ENCODE measurements around the gene GPR45. TPM values are rescaled to one million over a fixed set of nuclear protein-coding genes. Genes with fewer than 3 reads are reported as not detected.

GPR45 gene
- total and polyA plus RNA-seq, 2 donors (not counting 3 experiments of a cell fraction or from before 2014, with no cell fraction given) = not detected

DNA sequence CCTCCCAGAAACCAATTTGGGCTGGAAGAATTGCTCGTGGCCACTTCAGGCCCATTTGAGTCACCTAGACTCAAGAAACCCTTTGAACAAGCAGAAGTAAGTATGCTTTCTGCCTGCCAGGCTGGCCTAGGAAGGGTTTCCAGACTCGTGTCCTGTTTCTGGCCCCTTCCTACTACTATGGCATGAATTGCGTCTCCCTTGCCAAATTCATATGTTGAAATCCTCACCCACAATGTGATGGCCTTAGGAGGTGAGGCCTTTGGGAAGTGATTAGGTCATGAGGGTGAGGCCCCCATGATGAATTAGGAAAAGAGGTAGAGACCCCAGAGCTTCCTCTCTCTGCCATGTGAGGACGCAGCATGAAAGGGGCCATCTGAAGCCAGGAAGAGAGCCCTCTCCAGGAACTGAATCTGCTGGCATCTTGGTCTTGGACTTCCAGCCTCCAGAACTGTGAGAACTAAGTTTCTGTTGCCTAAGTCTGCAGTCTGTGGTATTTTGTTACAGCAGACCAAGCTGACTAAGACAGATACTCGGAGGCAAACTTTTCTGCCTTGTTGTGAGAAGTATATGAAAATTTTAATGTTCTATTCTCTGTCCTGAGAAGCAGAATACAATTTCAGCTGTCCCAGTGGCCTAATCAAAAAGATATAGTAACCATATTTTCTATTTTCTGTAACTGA is 13.1 kb downstream of the GPR45 start:
- no peak for DNase-seq (ENCODE audit: low read depth, low spot score)
- Histone ChIP-seq H3K4me3 (replicated peaks in 1 of 3; ENCODE audit: insufficient read depth in 1 of 3, low read depth in 1 of 3, low read length in 3 of 3) (no peak overlapping the region), H4K20me1 (replicated peaks; ENCODE audit: control insufficient read depth, extremely low read depth, insufficient read depth, low read length) (no peaks in the 10 kb centered on the region), H3K4me2 (ENCODE audit: insufficient read depth, low read length) (no peak overlapping the region), H3K4me1 (ENCODE audit: control insufficient read depth, extremely low read depth, insufficient read depth, low read length) (no peaks in the 10 kb centered on the region), H3K27me3 (ENCODE audit: control insufficient read depth in 2 of 2, insufficient read depth in 2 of 2, low read length in 2 of 2) (no peaks in the 10 kb centered on the region), H3K36me3 (ENCODE audit: control insufficient read depth in 2 of 2, extremely low read depth in 1 of 2, insufficient read depth in 2 of 2, low read length in 2 of 2) (no peaks in the 10 kb centered on the region), H2AFZ (ENCODE audit: low read depth, low read length) (no peak overlapping the region), H3K27ac (ENCODE audit: insufficient read depth, low read depth, low read length) (no peak overlapping the region), H3K9me1 (replicated peaks; ENCODE audit: control insufficient read depth, extremely low read depth, insufficient read depth, low read length) (no peaks in the 10 kb centered on the region), H3K9me3 (replicated peaks; ENCODE audit: control insufficient read depth, insufficient read depth, low read length) (no peaks in the 10 kb centered on the region), H3K79me2 (ENCODE audit: control insufficient read depth, insufficient read depth, low read length) (no peaks in the 10 kb centered on the region), H3K9ac (replicated peaks; ENCODE audit: extremely low read depth, insufficient read depth, low read length) (no peak overlapping the region)
- POLR2A ChIA-PET = interaction anchor here (0.7 kb wide), 1 partner anchor 74 kb away, joined by 3 read pairs; no protein-coding TSS in a partner anchor
- CTCF ChIA-PET = interaction anchor here (1.0 kb wide), 1 partner anchor 28 kb away, joined by 3 read pairs; no protein-coding TSS in a partner anchor
- TF ChIP-seq POLR2AphosphoS5 (IDR thresholded peaks at IDR 0.05; ENCODE audit: insufficient read depth, low read depth, low read length) = no peak
- FAIRE-seq = no peak
- no TSS peak for BruUV-seq (replicated peaks)
- dilution Hi-C loops (cut with MboI; ENCODE audit: extremely low pct_ligation_motif_present, low sequenced_read_pairs) = no loop called here
- intact Hi-C loops (cut with micrococcal nuclease) = no loop called here

DNA sequence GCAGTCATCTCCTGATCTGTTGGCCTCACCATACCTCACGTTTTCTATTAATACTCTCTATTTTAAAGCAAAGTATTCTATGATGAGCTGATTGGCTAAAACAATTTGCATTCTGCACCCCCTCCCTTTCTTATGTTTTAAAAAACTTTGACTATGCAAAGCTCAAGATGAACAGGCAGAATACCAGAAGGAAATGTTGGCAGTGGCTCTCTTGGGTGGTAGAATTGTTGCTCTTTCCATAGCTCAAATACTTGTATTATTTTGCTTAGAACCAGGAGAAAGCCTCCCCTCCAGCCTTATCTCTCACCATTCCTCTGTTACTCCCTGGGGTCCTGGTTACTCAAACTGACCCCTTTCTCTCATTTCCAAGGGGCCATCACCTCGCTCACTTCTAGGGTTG is 14.4 kb downstream of the GPR45 start:
- BruUV-seq (replicated peaks) = no TSS peak
- Histone ChIP-seq H3K9me3 (replicated peaks; ENCODE audit: control insufficient read depth, insufficient read depth, low read length) (no peaks in the 10 kb centered on the region), H3K4me3 (replicated peaks in 1 of 3; ENCODE audit: insufficient read depth in 1 of 3, low read depth in 1 of 3, low read length in 3 of 3) (no peak overlapping the region), H3K27me3 (ENCODE audit: control insufficient read depth in 2 of 2, insufficient read depth in 2 of 2, low read length in 2 of 2) (no peaks in the 10 kb centered on the region), H3K36me3 (ENCODE audit: control insufficient read depth in 2 of 2, extremely low read depth in 1 of 2, insufficient read depth in 2 of 2, low read length in 2 of 2) (no peaks in the 10 kb centered on the region), H3K27ac (ENCODE audit: insufficient read depth, low read depth, low read length) (no peak overlapping the region), H3K4me1 (ENCODE audit: control insufficient read depth, extremely low read depth, insufficient read depth, low read length) (no peaks in the 10 kb centered on the region), H3K9me1 (replicated peaks; ENCODE audit: control insufficient read depth, extremely low read depth, insufficient read depth, low read length) (no peaks in the 10 kb centered on the region), H3K79me2 (ENCODE audit: control insufficient read depth, insufficient read depth, low read length) (no peaks in the 10 kb centered on the region), H2AFZ (ENCODE audit: low read depth, low read length) (no peak overlapping the region), H3K9ac (replicated peaks; ENCODE audit: extremely low read depth, insufficient read depth, low read length) (no peak overlapping the region), H3K4me2 (ENCODE audit: insufficient read depth, low read length) (no peak overlapping the region), H4K20me1 (replicated peaks; ENCODE audit: control insufficient read depth, extremely low read depth, insufficient read depth, low read length) (no peaks in the 10 kb centered on the region)
- DNase-seq (ENCODE audit: low read depth, low spot score) (no peak), FAIRE-seq (no peak)
- intact Hi-C loops (cut with micrococcal nuclease) = no loop called here
- dilution Hi-C loops (cut with MboI; ENCODE audit: extremely low pct_ligation_motif_present, low sequenced_read_pairs) = no loop called here
- ChIA-PET POLR2A (no interaction called here), CTCF (interaction anchor here (1.0 to 1.7 kb wide), 3 partner anchors 9 to 17 kb away, joined by 3 to 5 read pairs (median 4); no protein-coding TSS in a partner anchor)
- TF ChIP-seq FOS (IDR thresholded peaks at IDR 0.05; ENCODE audit: borderline replicate concordance, insufficient read depth, low read length) = no peak
- no peak for TF ChIP-seq JUN (IDR thresholded peaks at IDR 0.05; ENCODE audit: borderline replicate concordance, insufficient read depth, insufficient read length, low read depth)
- TF ChIP-seq, protein P1, sequence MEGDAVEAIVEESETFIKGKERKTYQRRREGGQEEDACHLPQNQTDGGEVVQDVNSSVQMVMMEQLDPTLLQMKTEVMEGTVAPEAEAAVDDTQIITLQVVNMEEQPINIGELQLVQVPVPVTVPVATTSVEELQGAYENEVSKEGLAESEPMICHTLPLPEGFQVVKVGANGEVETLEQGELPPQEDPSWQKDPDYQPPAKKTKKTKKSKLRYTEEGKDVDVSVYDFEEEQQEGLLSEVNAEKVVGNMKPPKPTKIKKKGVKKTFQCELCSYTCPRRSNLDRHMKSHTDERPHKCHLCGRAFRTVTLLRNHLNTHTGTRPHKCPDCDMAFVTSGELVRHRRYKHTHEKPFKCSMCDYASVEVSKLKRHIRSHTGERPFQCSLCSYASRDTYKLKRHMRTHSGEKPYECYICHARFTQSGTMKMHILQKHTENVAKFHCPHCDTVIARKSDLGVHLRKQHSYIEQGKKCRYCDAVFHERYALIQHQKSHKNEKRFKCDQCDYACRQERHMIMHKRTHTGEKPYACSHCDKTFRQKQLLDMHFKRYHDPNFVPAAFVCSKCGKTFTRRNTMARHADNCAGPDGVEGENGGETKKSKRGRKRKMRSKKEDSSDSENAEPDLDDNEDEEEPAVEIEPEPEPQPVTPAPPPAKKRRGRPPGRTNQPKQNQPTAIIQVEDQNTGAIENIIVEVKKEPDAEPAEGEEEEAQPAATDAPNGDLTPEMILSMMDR (IDR thresholded peaks at IDR 0.05; ENCODE audit: extremely low read depth in 1 of 2, insufficient read depth in 1 of 2, low read depth in 1 of 2, low read length in 2 of 2) = no peak
- no peak for TF ChIP-seq POLR2A (IDR thresholded peaks at IDR 0.05; ENCODE audit: low read depth, low read length)
- no peak for TF ChIP-seq MYC (IDR thresholded peaks at IDR 0.05; ENCODE audit: low read depth, low read length)

Measured in endothelial cell of umbilical vein (primary cell).